ENCODE data around the gene CPNE1.

Gene CPNE1

DNA sequence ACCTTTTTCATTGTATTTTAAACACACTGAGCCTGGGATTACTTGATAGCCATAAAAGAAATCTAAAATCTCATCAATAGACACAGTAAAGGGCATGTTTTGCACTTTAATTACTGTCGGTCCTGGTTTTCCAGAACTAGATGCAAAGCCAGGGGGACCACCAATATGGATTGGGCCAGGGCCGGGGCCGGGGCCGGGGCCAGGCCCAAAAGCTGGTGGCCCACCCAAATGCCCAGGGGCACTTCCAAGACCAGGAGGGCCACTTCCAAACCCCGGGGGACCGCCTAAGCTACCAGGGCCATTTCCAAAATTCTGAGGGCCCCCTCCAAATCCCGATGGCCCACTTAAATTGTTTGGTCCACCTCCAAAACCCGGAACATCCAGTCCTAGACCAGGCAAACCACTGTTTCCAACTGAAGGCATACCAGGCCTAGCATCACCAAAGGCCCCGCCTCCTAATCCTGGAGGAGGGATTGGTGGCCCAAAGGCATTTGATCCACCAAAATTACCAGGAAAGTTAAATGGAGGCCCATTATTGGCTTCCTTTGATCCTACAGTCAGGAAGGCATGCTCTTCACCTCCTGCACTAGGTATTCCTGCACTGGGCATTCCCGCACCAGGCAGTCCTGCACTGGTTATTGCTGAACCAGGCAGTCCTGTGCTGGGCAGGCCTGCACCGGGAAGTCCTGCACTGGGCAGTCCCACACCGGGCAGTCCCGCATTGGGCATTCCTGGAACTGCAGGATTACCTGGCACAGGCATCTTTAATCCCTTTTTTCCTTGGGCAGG is 11.9 kb downstream of the CPNE1 start:
- no peak for DNase-seq

- DNase-seq, result no peak
Observed at GRCh38 chr20:35651958-35652357, 12.7 kb downstream of the CPNE1 start.

DNA sequence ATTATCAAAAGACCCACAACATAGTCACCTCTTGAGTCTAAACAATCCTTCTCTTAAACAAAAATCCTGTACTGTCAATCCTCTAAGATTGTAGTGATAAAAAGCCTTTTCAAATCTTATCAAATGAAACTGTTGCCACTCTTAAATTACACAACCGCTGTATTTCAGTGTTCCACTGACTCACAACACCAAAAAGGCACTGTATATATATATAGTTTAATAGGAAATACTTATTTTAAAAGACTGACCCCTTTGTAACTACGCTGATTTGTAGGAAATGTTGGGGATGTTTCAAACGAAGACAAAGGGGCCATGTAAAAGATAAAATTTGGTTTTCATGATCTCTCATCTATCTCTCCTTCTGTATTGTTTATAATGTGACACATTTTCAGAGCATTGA is 14.1 kb downstream of the CPNE1 start:
- no peak for DNase-seq

- DNase-seq, result no peak
Observed at GRCh38 chr20:35648836-35649235, 15.9 kb downstream of the CPNE1 start.

- no peak for DNase-seq
Observed at GRCh38 chr20:35644806-35645205, 19.9 kb downstream of the CPNE1 start.

- DNase-seq, result peak; percentile 20
Observed at GRCh38 chr20:35643045-35643444, 21.7 kb downstream of the CPNE1 start.

DNA sequence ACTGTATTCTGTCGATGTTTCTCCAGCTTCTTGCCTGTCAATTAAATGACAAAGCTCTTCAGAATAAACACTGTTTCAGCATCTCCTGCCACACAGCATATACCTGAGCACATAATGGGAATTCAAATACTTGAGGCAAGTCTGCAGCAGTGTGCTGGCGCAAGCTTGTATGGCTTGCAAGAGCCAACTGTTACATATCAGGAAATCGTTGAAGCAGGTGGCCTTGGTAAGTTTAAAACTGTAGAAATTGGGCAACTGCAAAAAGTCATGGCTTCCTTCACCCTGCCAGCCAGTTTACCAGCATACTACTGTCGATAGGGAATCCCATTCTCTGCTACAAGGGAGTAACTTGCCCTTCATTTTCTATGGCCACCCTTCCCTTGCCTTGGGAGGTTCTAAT is 23.0 kb downstream of the CPNE1 start:
- no peak for DNase-seq

DNA sequence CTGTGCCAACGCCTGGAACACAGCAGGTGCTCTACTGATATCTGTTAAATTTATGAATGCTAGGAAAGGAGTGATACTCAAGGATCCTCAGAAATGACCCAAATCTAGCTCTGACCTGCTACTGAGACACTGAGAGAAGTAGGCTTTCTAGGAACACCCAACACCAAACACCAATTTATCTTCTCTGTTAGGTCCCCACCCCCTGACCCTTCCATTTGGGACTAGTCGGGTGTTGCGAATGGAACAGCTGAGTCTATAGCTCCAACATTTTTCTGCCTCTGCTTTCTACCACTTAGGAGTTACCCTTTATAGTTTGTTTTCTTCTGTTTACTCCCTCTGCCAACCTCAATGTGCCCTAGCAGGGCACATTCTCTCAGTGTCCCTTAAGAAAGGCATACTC is 24.0 kb downstream of the CPNE1 start:
- DNase-seq, result no peak

- no peak for DNase-seq
Observed at GRCh38 chr20:35638751-35639150, 25.9 kb downstream of the CPNE1 start.

DNA sequence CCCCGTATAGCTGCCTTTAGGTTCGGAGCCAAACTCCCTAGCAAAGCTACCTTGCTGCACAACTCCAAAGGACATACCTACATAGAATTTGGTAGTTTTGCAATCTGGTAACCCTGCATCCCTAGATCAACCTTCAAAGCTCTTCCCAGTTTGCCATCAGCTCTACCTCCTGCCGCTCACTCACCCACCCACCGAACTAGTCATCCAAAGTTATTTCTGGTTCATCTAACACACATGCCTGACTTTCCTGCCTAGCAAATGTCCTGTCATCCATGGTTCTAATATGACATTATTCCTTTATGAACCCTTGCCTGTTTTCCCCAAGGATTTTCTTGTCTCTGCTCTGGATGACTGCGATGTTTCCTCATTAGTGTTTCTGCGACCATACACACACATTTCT is 27.4 kb downstream of the CPNE1 start:
- DNase-seq, result peak; percentile 14

DNA sequence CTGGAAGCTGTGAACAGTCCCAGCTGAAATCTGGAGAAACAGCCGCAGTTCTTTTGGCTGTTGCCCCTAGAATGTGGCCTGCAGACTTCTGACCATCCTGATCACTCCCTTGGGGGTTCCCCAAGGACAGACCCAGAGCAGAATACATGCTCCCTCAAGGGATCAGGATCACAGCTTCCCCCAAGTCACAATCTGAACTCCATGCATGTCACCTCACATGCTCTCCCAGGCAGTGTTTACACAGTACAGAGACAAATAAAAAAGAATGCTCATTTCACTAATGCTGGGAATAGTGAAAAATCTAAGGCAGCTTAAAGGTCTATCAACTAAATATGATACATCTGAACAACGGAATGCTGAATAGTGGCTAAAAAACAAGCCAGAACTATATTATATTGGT is 28.6 kb downstream of the CPNE1 start:
- no peak for DNase-seq

DNA sequence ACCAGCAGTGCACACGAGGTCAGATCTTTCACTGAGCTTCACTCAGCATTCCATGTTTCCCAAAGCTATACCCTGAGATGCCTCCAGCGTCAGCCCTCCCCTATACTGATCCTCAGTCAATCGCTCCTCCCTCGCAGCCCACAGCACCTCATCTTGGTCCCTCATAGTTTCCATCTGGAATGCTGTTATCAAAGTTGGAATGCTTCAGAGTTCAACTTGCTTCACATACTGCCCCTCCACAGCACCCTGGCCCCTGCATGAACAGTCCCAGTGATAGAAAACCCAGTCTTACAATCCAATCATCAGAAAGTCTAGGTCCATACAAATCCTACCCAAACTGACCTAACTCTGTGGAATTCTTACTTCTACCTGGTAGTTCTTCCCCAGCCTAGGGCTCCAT is 29.0 kb downstream of the CPNE1 start:
- peak; percentile 14 for DNase-seq

DNA sequence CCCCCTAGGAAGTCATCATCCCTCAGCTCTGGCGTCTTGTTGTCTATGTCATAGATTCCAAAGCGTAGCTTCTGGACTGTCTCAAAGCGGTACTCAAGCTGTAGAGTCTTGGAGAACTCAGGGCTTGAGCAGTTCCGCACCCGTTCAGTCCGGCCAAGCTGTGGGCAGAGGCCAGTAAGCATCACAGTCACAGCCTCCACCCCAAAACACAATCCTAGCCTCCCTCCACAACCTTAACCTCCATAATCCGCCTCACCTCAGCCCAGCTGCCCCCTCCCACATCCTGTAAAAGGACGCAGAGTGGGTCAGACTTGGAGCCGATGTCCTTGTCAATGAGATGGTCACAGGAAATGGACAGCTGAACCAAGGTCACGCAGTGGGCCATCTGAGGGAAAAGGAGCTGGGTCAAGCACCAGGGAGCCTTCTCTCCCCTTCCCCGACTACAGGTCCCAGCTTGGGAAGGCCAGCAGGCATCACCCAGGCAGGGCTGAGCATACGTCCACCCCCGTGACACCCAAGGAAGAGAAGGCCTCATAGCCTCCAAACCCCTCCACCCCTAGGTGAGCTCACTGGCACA is 32.1 kb downstream of the CPNE1 start:
- DNase-seq, result peak; percentile 21

GRCh38 chr20:35630636-35631035 is 34.1 kb downstream of the CPNE1 start:
- DNase-seq, result peak; percentile 20

DNA sequence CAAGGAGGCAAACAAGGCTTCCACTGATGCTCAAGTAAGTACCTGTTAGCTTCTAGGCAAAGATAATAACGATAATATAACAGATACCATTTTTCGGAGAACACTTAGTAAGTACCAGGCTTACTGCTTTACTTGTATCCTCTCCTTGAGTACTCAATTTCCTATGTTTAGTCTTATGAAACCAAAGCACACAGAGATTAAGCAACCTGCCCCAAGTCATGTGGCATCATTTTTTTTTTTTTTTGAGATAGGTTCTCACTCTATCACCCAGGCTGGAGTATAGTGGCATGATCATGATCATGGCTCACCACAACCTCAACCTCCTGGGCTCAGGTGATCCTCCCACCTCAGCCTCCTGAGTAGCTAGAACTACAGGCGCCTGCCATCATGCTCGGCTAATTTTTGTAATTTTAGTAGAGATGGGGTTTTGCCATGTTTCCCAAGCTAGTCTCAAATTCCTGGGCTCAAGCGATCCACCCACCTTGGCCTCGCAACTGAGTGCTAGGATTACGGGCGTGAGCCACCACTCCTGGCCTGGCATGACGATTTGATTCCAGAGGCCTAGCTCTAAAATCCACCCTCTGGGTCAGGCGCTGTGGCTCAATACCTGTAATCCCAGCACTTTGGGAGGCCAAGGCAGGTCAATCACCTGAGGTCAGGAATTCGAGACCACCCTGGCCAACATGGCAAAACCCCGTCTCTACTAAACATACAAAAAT is 35.1 kb downstream of the CPNE1 start:
- DNase-seq, result peak; percentile 13

- no peak for DNase-seq
Observed at GRCh38 chr20:35627121-35627520, 37.6 kb downstream of the CPNE1 start.

GRCh38 chr20:35626386-35627001 is 38.2 kb downstream of the CPNE1 start:
- DNase-seq, result no peak

- peak; percentile 9 for DNase-seq
Observed at GRCh38 chr20:35625584-35626385, 38.9 kb downstream of the CPNE1 start.

DNA sequence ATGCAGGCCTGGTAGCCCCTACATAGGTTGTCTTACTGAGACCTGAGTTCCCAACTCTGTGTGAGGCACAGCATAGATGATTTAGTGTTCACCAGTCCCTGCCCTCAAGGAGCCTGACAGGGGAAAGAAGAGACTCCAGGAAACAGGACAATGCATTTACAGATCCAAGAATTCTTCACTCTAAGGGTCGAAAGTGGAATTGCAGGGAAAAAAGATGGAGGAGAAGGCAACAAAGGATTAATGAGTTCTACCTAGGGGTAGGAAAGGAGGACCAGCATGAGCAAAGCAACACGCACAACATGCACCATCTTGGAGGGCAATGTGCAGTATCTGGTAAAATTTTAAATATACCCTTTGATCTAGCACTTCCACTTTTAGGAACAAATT is 43.1 kb downstream of the CPNE1 start:
- DNase-seq, result no peak

GRCh38 chr20:35620818-35621559 is 43.7 kb downstream of the CPNE1 start:
- no peak for DNase-seq

GRCh38 chr20:35619196-35620095 is 45.3 kb downstream of the CPNE1 start:
- DNase-seq, result peak; percentile 89
